IMR-90 (cell line): ENCODE results near the gene APMAP. TPM values are rescaled to one million over a fixed set of nuclear protein-coding genes. Genes with fewer than 3 reads are reported as not detected.

ENCODE experiments used
- ATAC-seq: fragments of 200-7000 bp; cut with Tn5 transposase; 2 replicates; pipeline ENCODE4 v1.9.1; 2020; ENCODE audit warnings: low read depth, mild to moderate bottlenecking, moderate library complexity
- BruUV-seq: library from RNA; stranded (reverse); fragments of 400-500 nt; replicated peaks from 2 replicates; lab custom pipeline; 2021; lab: Mats Ljungman, UMichigan
- CTCF ChIA-PET: fragments of 300-600 bp; formaldehyde crosslinking; extraction: SDS; loops from one replicate; lab custom pipeline; 2021; ENCODE audit warnings: antibody characterized with exemption; lab: Yijun Ruan, JAX
- POLR2A ChIA-PET: fragments of 300-600 bp; sonication (Branson Sonifier 250); formaldehyde crosslinking; loops from one replicate; lab custom pipeline; 2022; ENCODE audit warnings: antibody characterized with exemption; ENCODE audit not compliant: unreplicated experiment; lab: Charles Lee
- DNase-seq: peaks from one replicate; pipeline ENCODE4 v3.0.0; 2013
- H2AFZ ChIP-seq: replicated peaks from 2 replicates; pipeline ENCODE3; 2013; ENCODE audit warnings: low read length, mild to moderate bottlenecking; ENCODE audit not compliant: poor library complexity
- H2AK5ac ChIP-seq: 2 replicates; pipeline ENCODE4 v1.6.1; 2013; ENCODE audit warnings: low read depth, low read length, inconsistent platforms
- H2AK9ac ChIP-seq: replicated peaks from 2 replicates; pipeline ENCODE3; 2013; ENCODE audit warnings: mild to moderate bottlenecking, low read depth, low read length, moderate library complexity; ENCODE audit not compliant: poor library complexity
- H2BK120ac ChIP-seq: 2 replicates; pipeline ENCODE4 v1.6.1; 2013; ENCODE audit warnings: low read depth, low read length, inconsistent platforms
- H2BK15ac ChIP-seq: 3 replicates; pipeline ENCODE4 v1.6.1; 2013; ENCODE audit warnings: low read depth, low read length, inconsistent platforms
- H2BK20ac ChIP-seq: 2 replicates; pipeline ENCODE4 v1.6.1; 2013; ENCODE audit warnings: low read depth, mild to moderate bottlenecking, inconsistent platforms, low read length, moderate library complexity
- H2BK5ac ChIP-seq: 2 replicates; pipeline ENCODE4 v1.6.1; 2013; ENCODE audit warnings: mild to moderate bottlenecking, low read depth, low read length, inconsistent platforms; ENCODE audit not compliant: poor library complexity, severe bottlenecking
- H3K14ac ChIP-seq: replicated peaks from 2 replicates; pipeline ENCODE4 v1.6.1; 2013; ENCODE audit warnings: low read depth, low read length, inconsistent platforms
- H3K18ac ChIP-seq: 2 replicates; pipeline ENCODE4 v1.6.1; 2013; ENCODE audit warnings: low read depth, low read length, control low read depth
- H3K23ac ChIP-seq: 2 replicates; pipeline ENCODE4 v1.6.1; 2013; ENCODE audit warnings: low read depth, low read length, inconsistent platforms
- H3K27ac ChIP-seq: 2 replicates; pipeline ENCODE4 v1.5.1; 2013; ENCODE audit warnings: mild to moderate bottlenecking, control low read depth, low read length; ENCODE audit not compliant: insufficient read depth
- H3K27me3 ChIP-seq: 2 replicates; pipeline ENCODE4 v1.6.1; 2013; ENCODE audit warnings: low read length; ENCODE audit not compliant: control insufficient read depth, insufficient read depth
- H3K36me3 ChIP-seq: 2 replicates; pipeline ENCODE4 v1.6.1; 2013; ENCODE audit warnings: low read length, mixed read lengths; ENCODE audit not compliant: control insufficient read depth, insufficient read depth
- H3K4ac ChIP-seq: 2 replicates; pipeline ENCODE4 v1.6.1; 2013; ENCODE audit warnings: low read depth, low read length, inconsistent platforms
- H3K4me1 ChIP-seq: 2 replicates; pipeline ENCODE4 v1.6.1; 2013; ENCODE audit warnings: low read length, mixed read lengths; ENCODE audit not compliant: control insufficient read depth, insufficient read depth
- H3K4me2 ChIP-seq: 2 replicates; pipeline ENCODE4 v1.6.1; 2013; ENCODE audit warnings: low read depth, mild to moderate bottlenecking, control low read depth, low read length, moderate library complexity
- H3K4me3 ChIP-seq: 2 replicates; pipeline ENCODE4 v1.5.1; 2013; ENCODE audit warnings: low read depth, mild to moderate bottlenecking, control low read depth, low read length, moderate library complexity; ENCODE audit not compliant: insufficient read depth
- H3K56ac ChIP-seq: 2 replicates; pipeline ENCODE4 v1.6.1; 2013; ENCODE audit warnings: low read length, inconsistent platforms; ENCODE audit not compliant: insufficient read depth; ENCODE audit errors: extremely low read depth
- H3K79me1 ChIP-seq, 2 experiments: 2 replicates each; pipeline ENCODE4 v1.6.1; 2013; ENCODE audit warnings: low read length in 2 of 2, inconsistent platforms in 1 of 2, low read depth in 1 of 2
- H3K9ac ChIP-seq: 2 replicates; pipeline ENCODE4 v1.6.1; 2013; ENCODE audit warnings: low read depth, low read length, control low read depth
- H3K9me1 ChIP-seq: 2 replicates; pipeline ENCODE4 v1.6.1; 2013; ENCODE audit warnings: low read length, inconsistent platforms; ENCODE audit not compliant: insufficient read depth
- H3K9me3 ChIP-seq: 2 replicates; pipeline ENCODE4 v1.6.1; 2013; ENCODE audit warnings: low read length; ENCODE audit not compliant: control insufficient read depth, insufficient read depth
- H4K20me1 ChIP-seq: 2 replicates; pipeline ENCODE4 v1.6.1; 2013; ENCODE audit warnings: low read length, inconsistent platforms; ENCODE audit not compliant: insufficient read depth
- H4K5ac ChIP-seq: 2 replicates; pipeline ENCODE4 v1.6.1; 2013; ENCODE audit warnings: mild to moderate bottlenecking, low read depth, low read length, control low read depth
- H4K8ac ChIP-seq, 2 experiments: 2 replicates each; pipeline ENCODE4 v1.6.1; 2013; ENCODE audit warnings: low read depth in 2 of 2, low read length in 2 of 2, control low read depth in 1 of 2, inconsistent platforms in 1 of 2
- H4K91ac ChIP-seq: 2 replicates; pipeline ENCODE4 v1.6.1; 2013; ENCODE audit warnings: low read depth, low read length, inconsistent platforms; ENCODE audit not compliant: insufficient read depth
- BHLHE40 ChIP-seq: fragments of 150-350 bp; IDR thresholded peaks from 2 replicates; pipeline ENCODE4 v1.6.1; 2016; ENCODE audit warnings: mild to moderate bottlenecking, low read depth, low read length
- CEBPB ChIP-seq: IDR thresholded peaks from 2 replicates; pipeline ENCODE4 v1.6.1; 2012; ENCODE audit warnings: low read depth, low read length, improper control_type of control experiment
- CHD1 ChIP-seq: IDR thresholded peaks from 2 replicates; pipeline ENCODE4 v1.6.1; 2012; ENCODE audit warnings: low read depth, low read length, improper control_type of control experiment
- MAZ ChIP-seq: IDR thresholded peaks from 2 replicates; pipeline ENCODE4 v1.6.1; 2012; ENCODE audit warnings: low read depth, mild to moderate bottlenecking, low read length, improper control_type of control experiment, moderate library complexity, borderline replicate concordance
- POLR2A ChIP-seq: IDR thresholded peaks from 2 replicates; pipeline ENCODE4 v1.6.1; 2012; ENCODE audit warnings: mild to moderate bottlenecking, low read depth, low read length
- RAD21 ChIP-seq: IDR thresholded peaks from 2 replicates; pipeline ENCODE4 v1.6.1; 2012; ENCODE audit warnings: low read length, improper control_type of control experiment
- RCOR1 ChIP-seq: IDR thresholded peaks from 2 replicates; pipeline ENCODE4 v1.6.1; 2012; ENCODE audit warnings: mild to moderate bottlenecking, low read length, improper control_type of control experiment; ENCODE audit not compliant: insufficient replicate concordance
- RFX5 ChIP-seq: IDR thresholded peaks from 2 replicates; pipeline ENCODE4 v1.8.0; 2012; ENCODE audit warnings: low read depth, mild to moderate bottlenecking, low read length, moderate library complexity
- SMC3 ChIP-seq: fragments of 150-350 bp; IDR thresholded peaks from 2 replicates; pipeline ENCODE4 v1.6.1; 2016; ENCODE audit warnings: low read depth, mild to moderate bottlenecking, antibody characterized with exemption, low read length, moderate library complexity
- WGBS, 2 experiments: methylation state at CpG; one replicate each; pipeline versions ENCODE4 v1.1.5 to v1.1.7; 2013; ENCODE audit warnings: missing lambda C conversion rate in 2 of 2; ENCODE audit not compliant: insufficient read length in 1 of 2; ENCODE audit errors: extremely low coverage in 2 of 2; 5-methylcytosine and 5-hydroxymethylcytosine counted together
- dilution Hi-C: fragments of 300-500 bp; cut with HindIII; formaldehyde crosslinking; loops from one replicate; pipeline ENCODE4 v1.14.3; 2018; ENCODE audit warnings: low sequenced_read_pairs; ENCODE audit not compliant: unreplicated experiment
- in situ Hi-C: fragments of 300-500 bp; cut with MboI; formaldehyde crosslinking; loops from 3 replicates; pipeline ENCODE4 v1.14.3; 2019; ENCODE audit warnings: low sequenced_read_pairs, inconsistent platforms, mixed read lengths
- intact Hi-C: fragments of 100-400 bp; cut with micrococcal nuclease; formaldehyde crosslinking; loops from 2 replicates; pipeline ENCODE4 v1.10.0; 2022
- polyA plus RNA-seq, 3 experiments: library from polyadenylated mRNA; depleted of rRNA; stranded (reverse); fragments of >200 nt; gene quantifications; 2 replicates each; pipeline ENCODE4 v1.2.3, GENCODE V29; 2012; ENCODE audit warnings: low replicate concordance in 1 of 3
- total RNA-seq: library from RNA; depleted of rRNA; stranded (reverse); fragments of >200 nt; gene quantifications from 2 replicates; pipeline ENCODE4 v1.2.3, GENCODE V29; 2012
- TF ChIP-seq, protein P1 (sequence below): fragments of 150-350 bp; IDR thresholded peaks from 2 replicates; pipeline ENCODE4 v1.6.1; 2017; ENCODE audit warnings: mild to moderate bottlenecking, antibody characterized with exemption, low read length, low read depth
- TF ChIP-seq, protein P2 (sequence below): conservative IDR thresholded peaks from 2 replicates; pipeline ENCODE4 v1.5.1; 2012; ENCODE audit warnings: mild to moderate bottlenecking, low read depth, low read length, improper control_type of control experiment

The APMAP gene
- total and polyA plus RNA-seq, 2 of the 4 experiments (the other 2 are of a cell fraction) = 67.2 to 88.8 TPM

DNA sequence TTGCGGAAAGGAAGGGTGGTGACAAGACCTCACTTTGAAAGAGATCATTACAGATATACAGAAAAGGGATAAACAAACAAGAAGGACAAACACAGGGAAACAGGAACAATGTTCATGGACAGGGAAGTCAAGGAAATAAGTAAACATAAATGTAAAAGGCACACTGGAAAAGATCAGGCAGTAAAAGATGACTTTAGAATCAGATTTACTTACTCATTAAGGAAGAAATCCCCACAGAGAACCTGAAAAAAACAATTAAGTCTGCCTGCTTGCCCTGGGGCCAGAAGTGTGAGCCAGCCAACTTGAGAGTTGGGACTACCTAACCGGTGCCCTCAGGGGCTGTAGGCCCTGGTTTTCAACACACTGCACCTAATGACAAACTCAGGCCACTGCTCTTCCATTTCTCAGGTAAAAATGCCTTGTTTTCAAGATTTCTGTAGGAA is 1.7 kb downstream of the APMAP start:
- ChIA-PET POLR2A (no interaction called here), CTCF (no interaction called here)
- no TSS peak for BruUV-seq
- Histone ChIP-seq H3K79me1 (peaks cover 37 to 47% of the 10 kb centered on the region in 2 experiments), H4K5ac (no peak overlapping the region), H3K23ac (0 out of 2 replicates have a peak overlapping the region, but pooled peaks have one; percentile 26), H3K9me1 (peaks cover 10% of the 10 kb centered on the region; the same call in 1 of the 2 replicates), H2BK120ac (no peak overlapping the region), H3K56ac (no peak overlapping the region), H3K9ac (no peak overlapping the region), H3K14ac (no peak overlapping the region), H2AK5ac (no peak overlapping the region), H3K4ac (no peak overlapping the region), H3K27me3 (peaks cover under 1% of the 10 kb centered on the region; the same call in 1 of the 2 replicates), H4K8ac (no peak overlapping the region), H2BK15ac (no peak overlapping the region), H3K9me3 (no peaks in the 10 kb centered on the region), H3K18ac (no peak overlapping the region), H3K36me3 (no peaks in the 10 kb centered on the region), H2AFZ (no peak overlapping the region), H2BK5ac (no peak overlapping the region), H2BK20ac (no peak overlapping the region), H4K91ac (no peak overlapping the region), H3K4me1 (no peaks in the 10 kb centered on the region), H3K4me2 (no peak overlapping the region), H4K20me1 (no peaks in the 10 kb centered on the region), H3K4me3 (no peak overlapping the region), H3K27ac (no peak overlapping the region), H2AK9ac (no peak overlapping the region)
- no peak for TF ChIP-seq RCOR1
- no peak for TF ChIP-seq RFX5
- TF ChIP-seq BHLHE40 = no peak
- TF ChIP-seq POLR2A = no peak
- TF ChIP-seq, protein P1, sequence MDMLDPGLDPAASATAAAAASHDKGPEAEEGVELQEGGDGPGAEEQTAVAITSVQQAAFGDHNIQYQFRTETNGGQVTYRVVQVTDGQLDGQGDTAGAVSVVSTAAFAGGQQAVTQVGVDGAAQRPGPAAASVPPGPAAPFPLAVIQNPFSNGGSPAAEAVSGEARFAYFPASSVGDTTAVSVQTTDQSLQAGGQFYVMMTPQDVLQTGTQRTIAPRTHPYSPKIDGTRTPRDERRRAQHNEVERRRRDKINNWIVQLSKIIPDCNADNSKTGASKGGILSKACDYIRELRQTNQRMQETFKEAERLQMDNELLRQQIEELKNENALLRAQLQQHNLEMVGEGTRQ = no peak
- no peak for TF ChIP-seq MAZ
- no peak for TF ChIP-seq CHD1
- TF ChIP-seq, protein P2, sequence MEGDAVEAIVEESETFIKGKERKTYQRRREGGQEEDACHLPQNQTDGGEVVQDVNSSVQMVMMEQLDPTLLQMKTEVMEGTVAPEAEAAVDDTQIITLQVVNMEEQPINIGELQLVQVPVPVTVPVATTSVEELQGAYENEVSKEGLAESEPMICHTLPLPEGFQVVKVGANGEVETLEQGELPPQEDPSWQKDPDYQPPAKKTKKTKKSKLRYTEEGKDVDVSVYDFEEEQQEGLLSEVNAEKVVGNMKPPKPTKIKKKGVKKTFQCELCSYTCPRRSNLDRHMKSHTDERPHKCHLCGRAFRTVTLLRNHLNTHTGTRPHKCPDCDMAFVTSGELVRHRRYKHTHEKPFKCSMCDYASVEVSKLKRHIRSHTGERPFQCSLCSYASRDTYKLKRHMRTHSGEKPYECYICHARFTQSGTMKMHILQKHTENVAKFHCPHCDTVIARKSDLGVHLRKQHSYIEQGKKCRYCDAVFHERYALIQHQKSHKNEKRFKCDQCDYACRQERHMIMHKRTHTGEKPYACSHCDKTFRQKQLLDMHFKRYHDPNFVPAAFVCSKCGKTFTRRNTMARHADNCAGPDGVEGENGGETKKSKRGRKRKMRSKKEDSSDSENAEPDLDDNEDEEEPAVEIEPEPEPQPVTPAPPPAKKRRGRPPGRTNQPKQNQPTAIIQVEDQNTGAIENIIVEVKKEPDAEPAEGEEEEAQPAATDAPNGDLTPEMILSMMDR = no peak
- no peak for TF ChIP-seq SMC3
- no peak for TF ChIP-seq CEBPB
- no peak for TF ChIP-seq RAD21
- in situ Hi-C loops = loop anchor here (5.0 to 25.0 kb wide), 6 partner anchors 206 to 871 kb away; partner anchors contain the start of genes ENTPD6, NINL and ZNF337
- DNase-seq (no peak), ATAC-seq (no peak)
- dilution Hi-C loops = no loop called here
- intact Hi-C loops = no loop called here
- WGBS, 2 experiments = no CpG with 5 or more reads among the region's 2 CpGs
